ENCODE data around the gene PDGFA.

Gene PDGFA

GRCh38 chr7:449324-450019 is 70.2 kb downstream of the PDGFA start:
- no peak for DNase-seq

- no peak for DNase-seq
These were observed 72.1 kb downstream of the PDGFA start for GRCh38 chr7:447523-447922.
